Gastroesophageal sphincter (tissue), 4 donors: ENCODE data around the gene TFDP2. TPM values are rescaled to one million over a fixed set of nuclear protein-coding genes. Genes with fewer than 3 reads are reported as not detected.

Source experiments
- ATAC-seq: fragments of 150-250 bp; one replicate; pipeline ENCODE4 v1.9.1; 2016; ENCODE audit warnings: mild to moderate bottlenecking, moderate library complexity
- H3K27ac ChIP-seq, 4 donors: fragments of 200-600 bp; sonication (generic) in 3 of 4; 1 replicate in 3 of 4; 2 replicates in 1 of 4; pipeline ENCODE4 v1.5.1; 2016 to 2019
- H3K27me3 ChIP-seq: fragments of 200-600 bp; sonication (generic); one replicate; pipeline ENCODE4 v1.5.1; 2019
- H3K36me3 ChIP-seq, 2 donors: fragments of 200-600 bp; sonication (generic); one replicate each; pipeline ENCODE4 v1.5.1; 2019; ENCODE audit warnings: control low read depth in 1 of 2
- H3K4me1 ChIP-seq, 3 donors: fragments of 200-600 bp; sonication (generic); 1 replicate in 2 of 3; 2 replicates in 1 of 3; pipeline ENCODE4 v1.5.1; 2016 to 2019; ENCODE audit warnings: control low read depth in 2 of 3
- H3K4me3 ChIP-seq, 2 donors: fragments of 200-600 bp; sonication (generic); one replicate each; pipeline ENCODE4 v1.5.1; 2019; ENCODE audit warnings: mild to moderate bottlenecking in 1 of 2, moderate library complexity in 1 of 2
- H3K9me3 ChIP-seq, 3 donors: fragments of 200-600 bp; sonication (generic); one replicate each; pipeline ENCODE4 v1.5.1; 2017 to 2019; ENCODE audit warnings: control low read depth in 2 of 3
- CTCF ChIP-seq, 4 experiments: fragments of 200-600 bp in 2 of 4; fragments of 450-650 bp in 2 of 4; sonication (generic) in 1 of 4; IDR thresholded peaks; one replicate each; pipeline ENCODE4 v1.5.1; 2017 to 2019; ENCODE audit warnings: antibody characterized with exemption in 4 of 4, mild to moderate bottlenecking in 2 of 4, moderate library complexity in 2 of 4
- EP300 ChIP-seq: sonication (generic); formaldehyde crosslinking; IDR thresholded peaks from one replicate; pipeline ENCODE4 v1.6.1; 2017; ENCODE audit warnings: antibody characterized with exemption, mild to moderate bottlenecking
- POLR2A ChIP-seq, 2 donors: fragments of 450-650 bp; IDR thresholded peaks; one replicate each; pipeline ENCODE4 v1.6.1; 2017; ENCODE audit warnings: antibody characterized with exemption in 2 of 2, mild to moderate bottlenecking in 2 of 2, moderate library complexity in 1 of 2
- POLR2AphosphoS5 ChIP-seq: sonication (generic); formaldehyde crosslinking; IDR thresholded peaks from one replicate; pipeline ENCODE4 v1.6.1; 2017; ENCODE audit warnings: antibody characterized with exemption
- WGBS, 2 donors: methylation state at CpG; one replicate each; pipeline ENCODE4 v1.1.5; 2018; ENCODE audit warnings: low coverage in 1 of 2; 5-methylcytosine and 5-hydroxymethylcytosine counted together
- total RNA-seq, 4 donors: library from RNA; depleted of rRNA; stranded (reverse); fragments of >200 nt; gene quantifications; one replicate each; pipeline ENCODE4 v1.1.0, GENCODE V29; 2016

TFDP2 gene
- total RNA-seq, 4 donors from 2014 or later, result 56.2 to 267 (median 108) TPM

- H3K4me3 ChIP-seq, result no peak overlapping the region
- H3K9me3 ChIP-seq, result no peaks in the 10 kb centered on the region
- no peaks in the 10 kb centered on the region for H3K27me3 ChIP-seq
- H3K36me3 ChIP-seq, result peaks cover 0 to 27% of the 10 kb centered on the region in 2 donors
- H3K4me1 ChIP-seq, result no peaks in the 10 kb centered on the region
- H3K27ac ChIP-seq, result no peak overlapping the region
- WGBS, 2 donors, result 71% methylated on average over 2 of the region's 2 CpGs; no CpG with 5 or more reads in 1 of the 2 donors
- no peak for ATAC-seq
- TF ChIP-seq CTCF (IDR thresholded peaks at IDR 0.05) (no peak), POLR2A (IDR thresholded peaks at IDR 0.05) (no peak), EP300 (no peak), POLR2AphosphoS5 (no peak)
Measured at GRCh38 chr3:141972399-141972798, 176.9 kb downstream of the TFDP2 start.

- no peak for ATAC-seq
- no peaks in the 10 kb centered on the region for H3K9me3 ChIP-seq
- TF ChIP-seq POLR2A (IDR thresholded peaks at IDR 0.05) (no peak), POLR2AphosphoS5 (no peak), CTCF (IDR thresholded peaks at IDR 0.05) (no peak), EP300 (no peak)
- peaks cover 0 to 23% of the 10 kb centered on the region in 2 donors for H3K36me3 ChIP-seq
- H3K27me3 ChIP-seq, result no peaks in the 10 kb centered on the region
- no peak overlapping the region for H3K27ac ChIP-seq
- no peak overlapping the region for H3K4me3 ChIP-seq
- 82 to 100% methylated on average over 1 of the region's 1 CpG for WGBS, 2 donors
- no peaks in the 10 kb centered on the region for H3K4me1 ChIP-seq
Measured at GRCh38 chr3:141971571-141971970, 177.8 kb downstream of the TFDP2 start.

GRCh38 chr3:141969711-141970110, 179.6 kb downstream of the TFDP2 start:
- no peaks in the 10 kb centered on the region for H3K27me3 ChIP-seq
- peaks cover 0 to 20% of the 10 kb centered on the region in 2 donors for H3K36me3 ChIP-seq
- H3K9me3 ChIP-seq, result no peaks in the 10 kb centered on the region
- no peaks in the 10 kb centered on the region for H3K4me1 ChIP-seq
- 78 to 80% methylated on average over 6 of the region's 6 CpGs for WGBS, 2 donors
- ATAC-seq, result no peak
- H3K27ac ChIP-seq, result no peak overlapping the region
- TF ChIP-seq POLR2AphosphoS5, result no peak
- no peak for TF ChIP-seq EP300
- no peak for TF ChIP-seq CTCF (IDR thresholded peaks at IDR 0.05)
- no peak for TF ChIP-seq POLR2A (IDR thresholded peaks at IDR 0.05)
- no peak overlapping the region for H3K4me3 ChIP-seq

- H3K4me3 ChIP-seq, result no peak overlapping the region
- no peak overlapping the region for H3K27ac ChIP-seq
- 81 to 88% methylated on average over 1 of the region's 1 CpG for whole genome bisulfite sequencing, 2 donors
- peaks cover 0 to 8% (median under 1%) of the 10 kb centered on the region in 3 donors for H3K4me1 ChIP-seq
- no peaks in the 10 kb centered on the region for H3K27me3 ChIP-seq
- H3K9me3 ChIP-seq, result no peaks in the 10 kb centered on the region
- no peak for TF ChIP-seq CTCF (IDR thresholded peaks at IDR 0.05)
- no peak for TF ChIP-seq EP300
- TF ChIP-seq POLR2AphosphoS5, result no peak
- no peak for TF ChIP-seq POLR2A (IDR thresholded peaks at IDR 0.05)
- ATAC-seq, result no peak
- H3K36me3 ChIP-seq, result peaks cover 0 to 28% of the 10 kb centered on the region in 2 donors
Measured at GRCh38 chr3:141965471-141965870, 183.9 kb downstream of the TFDP2 start.

GRCh38 chr3:141963301-141963700, 186.0 kb downstream of the TFDP2 start:
- Histone ChIP-seq H3K4me1 (peaks cover 0 to 24% (median 6%) of the 10 kb centered on the region in 3 donors), H3K4me3 (no peak overlapping the region), H3K36me3 (peaks cover 0 to 32% of the 10 kb centered on the region in 2 donors), H3K27ac (no peak overlapping the region), H3K27me3 (no peaks in the 10 kb centered on the region), H3K9me3 (no peaks in the 10 kb centered on the region)
- WGBS, 2 donors, result 90 to 96% methylated on average over 4 of the region's 4 CpGs
- no peak for ATAC-seq
- no peak for TF ChIP-seq POLR2AphosphoS5
- no peak for TF ChIP-seq EP300
- no peak for TF ChIP-seq POLR2A (IDR thresholded peaks at IDR 0.05)
- TF ChIP-seq CTCF (IDR thresholded peaks at IDR 0.05), result no peak
